ENCODE measurements around the gene FATE1. TPM values are rescaled to one million over a fixed set of nuclear protein-coding genes. Genes with fewer than 3 reads are reported as not detected.

Gene FATE1
- total RNA-seq, 2 experiments from 2014 or later = not detected

GRCh38 chrX:151688695-151689094, 27.1 kb upstream of the FATE1 start:
- no peak overlapping the region for H3K27ac ChIP-seq (ENCODE audit: low read depth, low read length, poor library complexity, severe bottlenecking)
- no peaks in the 10 kb centered on the region for H3K79me2 ChIP-seq (ENCODE audit: insufficient read depth, low read depth, low read length)
- no peak overlapping the region for H2AFZ ChIP-seq (ENCODE audit: low read length)
- no peak overlapping the region for H3K4me3 ChIP-seq (ENCODE audit: low read depth, low read length, poor library complexity, severe bottlenecking)
- no peak for DNase-seq (ENCODE audit: low spot score)
- H3K36me3 ChIP-seq (ENCODE audit: insufficient read depth, low read length) = no peaks in the 10 kb centered on the region
- H3K9me3 ChIP-seq (ENCODE audit: low read length) = no peaks in the 10 kb centered on the region
- H4K20me1 ChIP-seq (ENCODE audit: insufficient read depth, low read length) = no peaks in the 10 kb centered on the region
- POLR2A ChIA-PET = no interaction called here
- no peaks in the 10 kb centered on the region for H3K9me2 ChIP-seq (ENCODE audit: insufficient read depth, low read length)
- intact Hi-C loops (cut with micrococcal nuclease; ENCODE audit: unreplicated experiment) = no loop called here
- no TSS peak for BruUV-seq (replicated peaks)
- TF ChIP-seq EZH2phosphoT487 (IDR thresholded peaks at IDR 0.05; ENCODE audit: borderline replicate concordance, low read depth, low read length) = no peak
- H3K4me2 ChIP-seq (ENCODE audit: low read length) = no peak overlapping the region
- no peaks in the 10 kb centered on the region for H3K4me1 ChIP-seq (ENCODE audit: insufficient read depth, low read length, poor library complexity, severe bottlenecking)
- CTCF ChIA-PET (ENCODE audit: unreplicated experiment) = no interaction called here

GRCh38 chrX:151692825-151693224, 23.0 kb upstream of the FATE1 start:
- Histone ChIP-seq H3K4me1 (ENCODE audit: insufficient read depth, low read length, poor library complexity, severe bottlenecking) (no peaks in the 10 kb centered on the region), H3K79me2 (ENCODE audit: insufficient read depth, low read depth, low read length) (no peaks in the 10 kb centered on the region), H3K9me3 (ENCODE audit: low read length) (no peaks in the 10 kb centered on the region), H4K20me1 (ENCODE audit: insufficient read depth, low read length) (no peaks in the 10 kb centered on the region), H3K27ac (ENCODE audit: low read depth, low read length, poor library complexity, severe bottlenecking) (no peak overlapping the region), H3K4me3 (ENCODE audit: low read depth, low read length, poor library complexity, severe bottlenecking) (no peak overlapping the region), H3K4me2 (ENCODE audit: low read length) (no peak overlapping the region), H2AFZ (ENCODE audit: low read length) (no peak overlapping the region), H3K9me2 (ENCODE audit: insufficient read depth, low read length) (no peaks in the 10 kb centered on the region), H3K36me3 (ENCODE audit: insufficient read depth, low read length) (no peaks in the 10 kb centered on the region)
- ChIA-PET POLR2A (no interaction called here), CTCF (ENCODE audit: unreplicated experiment) (no interaction called here)
- no peak for DNase-seq (ENCODE audit: low spot score)
- TF ChIP-seq CTCF (conservative IDR thresholded peaks at IDR 0.05; ENCODE audit: low read length) = no peak
- intact Hi-C loops (cut with micrococcal nuclease; ENCODE audit: unreplicated experiment) = no loop called here
- BruUV-seq (replicated peaks) = no TSS peak

GRCh38 chrX:151694121-151694520, 21.7 kb upstream of the FATE1 start:
- Histone ChIP-seq H3K79me2 (ENCODE audit: insufficient read depth, low read depth, low read length) (no peaks in the 10 kb centered on the region), H3K9me3 (ENCODE audit: low read length) (no peaks in the 10 kb centered on the region), H3K4me1 (ENCODE audit: insufficient read depth, low read length, poor library complexity, severe bottlenecking) (no peaks in the 10 kb centered on the region), H3K27ac (ENCODE audit: low read depth, low read length, poor library complexity, severe bottlenecking) (no peak overlapping the region), H3K4me3 (ENCODE audit: low read depth, low read length, poor library complexity, severe bottlenecking) (no peak overlapping the region), H2AFZ (ENCODE audit: low read length) (no peak overlapping the region), H4K20me1 (ENCODE audit: insufficient read depth, low read length) (no peaks in the 10 kb centered on the region), H3K9me2 (ENCODE audit: insufficient read depth, low read length) (no peaks in the 10 kb centered on the region), H3K36me3 (ENCODE audit: insufficient read depth, low read length) (no peaks in the 10 kb centered on the region), H3K4me2 (ENCODE audit: low read length) (no peak overlapping the region)
- TF ChIP-seq EZH2phosphoT487 (IDR thresholded peaks at IDR 0.05; ENCODE audit: borderline replicate concordance, low read depth, low read length) (no peak), CTCF (conservative IDR thresholded peaks at IDR 0.05; ENCODE audit: low read length) (no peak)
- BruUV-seq (replicated peaks) = no TSS peak
- DNase-seq (ENCODE audit: low spot score) = no peak
- ChIA-PET CTCF (ENCODE audit: unreplicated experiment) (no interaction called here), POLR2A (no interaction called here)
- intact Hi-C loops (cut with micrococcal nuclease; ENCODE audit: unreplicated experiment) = no loop called here
